Activated CD4-positive, CD25-positive, alpha-beta regulatory T cell treated with anti-CD3 and anti-CD28 coated beads, Interleukin-2, amount 50 U/mL, for 24 hours (primary cell): Measurements from ENCODE around the gene HTR3D.
"Not testable (repeated sequence)": the region's sequence is repeated elsewhere in the genome, so short reads cannot be mapped to it uniquely, and the experiment has no call there.

Source experiments
- ATAC-seq, 2 donors: fragments of 150-1000 bp; cut with Tn5 transposase; one replicate each; pipeline ENCODE4 v1.10.0; 2021; ENCODE audit warnings: mild to moderate bottlenecking in 1 of 2, moderate library complexity in 1 of 2

Gene HTR3D

GRCh38 chr3:184016169-184016570 is 15.4 kb upstream of the HTR3D start:
- ATAC-seq = no peak

- ATAC-seq = peak; percentile 70 to 81
Measured at GRCh38 chr3:184016811-184017671, 14.5 kb upstream of the HTR3D start.

GRCh38 chr3:184017672-184018423 is 13.7 kb upstream of the HTR3D start, which contains the start of gene ABCC5:
Gene ABCC5 (minus strand): TSS chr3:184017884. CDS start chr3:184014392, 3,492 bp downstream.
- ATAC-seq = peak; percentile 96 to 98

- ATAC-seq = no peak
Measured at GRCh38 chr3:184018424-184018973, 13.0 kb upstream of the HTR3D start.

- ATAC-seq = no peak
Measured at GRCh38 chr3:184022323-184022722, 9.2 kb upstream of the HTR3D start.

GRCh38 chr3:184025256-184025655 is 6.3 kb upstream of the HTR3D start:
- ATAC-seq = not testable (repeated sequence)

- ATAC-seq = not testable (repeated sequence)
Measured at GRCh38 chr3:184028275-184028890, 3.2 kb upstream of the HTR3D start.

GRCh38 chr3:184029443-184029842 is 2.1 kb upstream of the HTR3D start:
- no peak for ATAC-seq

GRCh38 chr3:184030536-184030935 is 1.0 kb upstream of the HTR3D start:
- no peak for ATAC-seq

GRCh38 chr3:184037816-184038215 is 6.3 kb downstream of the HTR3D start:
- ATAC-seq = no peak

GRCh38 chr3:184038307-184038706 is 6.8 kb downstream of the HTR3D start:
- ATAC-seq = not testable (repeated sequence)

- ATAC-seq = no peak
Measured at GRCh38 chr3:184039414-184039813, 7.9 kb downstream of the HTR3D start.

GRCh38 chr3:184040010-184040409 is 8.5 kb downstream of the HTR3D start:
- no peak for ATAC-seq

- ATAC-seq = no peak
Measured at GRCh38 chr3:184042617-184043016, 11.1 kb downstream of the HTR3D start.

GRCh38 chr3:184045995-184046394 is 14.5 kb downstream of the HTR3D start:
- ATAC-seq = no peak

- ATAC-seq = no peak
Measured at GRCh38 chr3:184050217-184050847, 18.8 kb downstream of the HTR3D start.

GRCh38 chr3:184052767-184053166 is 21.2 kb downstream of the HTR3D start, which contains the start of gene HTR3C:
Gene HTR3C (plus strand): TSS chr3:184053047. CDS start chr3:184053081, 34 bp downstream.
- ATAC-seq = no peak

- no peak for ATAC-seq
Measured at GRCh38 chr3:184058029-184058428, 26.5 kb downstream of the HTR3D start.

- ATAC-seq = no peak
Measured at GRCh38 chr3:184059424-184059823, 27.9 kb downstream of the HTR3D start.

- ATAC-seq = no peak
Measured at GRCh38 chr3:184062637-184063036, 31.1 kb downstream of the HTR3D start.

- no peak for ATAC-seq
Measured at GRCh38 chr3:184066211-184066610, 34.7 kb downstream of the HTR3D start.

GRCh38 chr3:184067573-184068055 is 36.1 kb downstream of the HTR3D start:
- no peak for ATAC-seq
